ENCODE measurements around the gene LPIN1. TPM values are rescaled to one million over a fixed set of nuclear protein-coding genes. Genes with fewer than 3 reads are reported as not detected.

LPIN1 gene
- total RNA-seq, 1 experiment from 2014 or later: 4.4 TPM

DNA sequence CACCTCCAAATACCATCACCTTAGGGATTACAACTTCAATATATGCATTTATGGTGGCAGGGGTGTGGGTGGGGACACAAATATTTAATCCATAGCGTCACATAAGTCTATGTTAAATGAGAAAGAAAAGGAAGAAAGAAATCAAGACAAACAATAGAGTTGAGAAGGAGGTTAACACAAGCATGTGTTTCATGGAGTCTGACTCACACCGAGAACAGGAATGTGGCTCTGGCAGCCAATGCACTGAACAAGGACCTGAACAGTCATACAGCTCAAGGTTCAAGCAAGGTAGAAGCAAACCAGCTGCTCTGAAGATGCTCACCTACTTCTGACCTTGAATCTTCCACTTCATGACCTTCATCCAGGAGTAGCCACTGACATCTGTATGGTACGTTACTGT, 36.2 kb upstream of the LPIN1 start:
- H4K20me1 ChIP-seq (ENCODE audit: control insufficient read depth, insufficient read depth, insufficient read length): no peaks in the 10 kb centered on the region
- H2AK5ac ChIP-seq (ENCODE audit: insufficient read length, low read length): no peak overlapping the region
- no peak overlapping the region for H2BK5ac ChIP-seq (ENCODE audit: insufficient read length, low read length)
- H2BK20ac ChIP-seq (ENCODE audit: low read depth, low read length, poor library complexity, severe bottlenecking): no peak overlapping the region
- H3K4me3 Mint-ChIP-seq: no peak overlapping the region
- H4K8ac ChIP-seq (replicated peaks; ENCODE audit: insufficient read length, low read depth, low read length): no peak overlapping the region
- peaks cover 5 to 8% of the 10 kb centered on the region in 2 experiments for H3K9me3 Mint-ChIP-seq
- H3K79me2 ChIP-seq (ENCODE audit: insufficient read depth, low read length): no peaks in the 10 kb centered on the region
- no peak overlapping the region for H3T11ph ChIP-seq (ENCODE audit: low read length)
- H2AFZ ChIP-seq (ENCODE audit: low read length): no peak overlapping the region
- H3K27me3 ChIP-seq (ENCODE audit: insufficient read depth, low read length): no peaks in the 10 kb centered on the region
- TF ChIP-seq, protein P1, sequence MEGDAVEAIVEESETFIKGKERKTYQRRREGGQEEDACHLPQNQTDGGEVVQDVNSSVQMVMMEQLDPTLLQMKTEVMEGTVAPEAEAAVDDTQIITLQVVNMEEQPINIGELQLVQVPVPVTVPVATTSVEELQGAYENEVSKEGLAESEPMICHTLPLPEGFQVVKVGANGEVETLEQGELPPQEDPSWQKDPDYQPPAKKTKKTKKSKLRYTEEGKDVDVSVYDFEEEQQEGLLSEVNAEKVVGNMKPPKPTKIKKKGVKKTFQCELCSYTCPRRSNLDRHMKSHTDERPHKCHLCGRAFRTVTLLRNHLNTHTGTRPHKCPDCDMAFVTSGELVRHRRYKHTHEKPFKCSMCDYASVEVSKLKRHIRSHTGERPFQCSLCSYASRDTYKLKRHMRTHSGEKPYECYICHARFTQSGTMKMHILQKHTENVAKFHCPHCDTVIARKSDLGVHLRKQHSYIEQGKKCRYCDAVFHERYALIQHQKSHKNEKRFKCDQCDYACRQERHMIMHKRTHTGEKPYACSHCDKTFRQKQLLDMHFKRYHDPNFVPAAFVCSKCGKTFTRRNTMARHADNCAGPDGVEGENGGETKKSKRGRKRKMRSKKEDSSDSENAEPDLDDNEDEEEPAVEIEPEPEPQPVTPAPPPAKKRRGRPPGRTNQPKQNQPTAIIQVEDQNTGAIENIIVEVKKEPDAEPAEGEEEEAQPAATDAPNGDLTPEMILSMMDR (conservative IDR thresholded peaks at IDR 0.05): no peak
- no peak overlapping the region for H3K4me2 ChIP-seq (ENCODE audit: insufficient read depth, insufficient read length, low read length)
- H2BK15ac ChIP-seq (ENCODE audit: low read depth, low read length): no peak overlapping the region
- no CpG with 5 or more reads among the region's 3 CpGs for WGBS (ENCODE audit: extremely low coverage, insufficient read length, low lambda C conversion rate)
- no peaks in the 10 kb centered on the region for H3K9me3 ChIP-seq (ENCODE audit: control insufficient read depth, low read depth, low read length)
- peaks cover 10% of the 10 kb centered on the region for H3K27me3 Mint-ChIP-seq (ENCODE audit: low read depth)
- H3K4ac ChIP-seq (ENCODE audit: low read depth, low read length): no peak overlapping the region
- H3K9ac ChIP-seq (ENCODE audit: extremely low read depth, insufficient read length, low read length): no peak overlapping the region
- H2BK120ac ChIP-seq (ENCODE audit: low read depth, low read length, poor library complexity, severe bottlenecking): no peak overlapping the region
- no peak overlapping the region for H2BK12ac ChIP-seq (ENCODE audit: insufficient read length, low read depth, low read length)
- H3K18ac ChIP-seq (ENCODE audit: insufficient read length, low read depth, low read length): no peak overlapping the region
- H3K4me1 ChIP-seq (ENCODE audit: insufficient read depth, low read length): no peaks in the 10 kb centered on the region
- no peak overlapping the region for H3K56ac ChIP-seq (ENCODE audit: insufficient read length, low read depth, low read length)
- no peak overlapping the region for H4K91ac ChIP-seq (ENCODE audit: insufficient read length, low read depth, low read length)
- peaks cover 0 to 5% (median 4%) of the 10 kb centered on the region in 3 experiments; a peak in 5 of 7 replicates for H3K36me3 Mint-ChIP-seq (ENCODE audit: insufficient read depth in 1 of 3, low read depth in 3 of 3)
- no peak overlapping the region for H3K23ac ChIP-seq (ENCODE audit: insufficient read length, low read depth, low read length)
- no peak overlapping the region for H4K5ac ChIP-seq (ENCODE audit: insufficient read length, low read depth, low read length)
- H3K27ac Mint-ChIP-seq: no peak overlapping the region
- no peak overlapping the region for H3K27ac ChIP-seq (ENCODE audit: insufficient read length, low read depth, low read length)
- no peak for DNase-seq
- H3K14ac ChIP-seq (ENCODE audit: insufficient read depth, low read length): no peak overlapping the region
- H3K23me2 ChIP-seq (ENCODE audit: insufficient read length, low read depth, low read length, poor library complexity, severe bottlenecking): no peaks in the 10 kb centered on the region
- H3K4me1 Mint-ChIP-seq: no peaks in the 10 kb centered on the region
- H3K79me1 ChIP-seq (ENCODE audit: insufficient read depth, low read depth, low read length, poor library complexity, severe bottlenecking): no peaks in the 10 kb centered on the region

Measured in H9 (cell line).